Activated T-cell treated with anti-CD3 and anti-CD28 coated beads, Interleukin-2, amount 50 U/mL, for 1 hour (primary cell): Measurements from ENCODE around the gene GPM6B.

Experiments
- DNase-seq: peaks from one replicate; pipeline ENCODE4 v3.0.0-alpha.2; 2020

GPM6B gene

DNA sequence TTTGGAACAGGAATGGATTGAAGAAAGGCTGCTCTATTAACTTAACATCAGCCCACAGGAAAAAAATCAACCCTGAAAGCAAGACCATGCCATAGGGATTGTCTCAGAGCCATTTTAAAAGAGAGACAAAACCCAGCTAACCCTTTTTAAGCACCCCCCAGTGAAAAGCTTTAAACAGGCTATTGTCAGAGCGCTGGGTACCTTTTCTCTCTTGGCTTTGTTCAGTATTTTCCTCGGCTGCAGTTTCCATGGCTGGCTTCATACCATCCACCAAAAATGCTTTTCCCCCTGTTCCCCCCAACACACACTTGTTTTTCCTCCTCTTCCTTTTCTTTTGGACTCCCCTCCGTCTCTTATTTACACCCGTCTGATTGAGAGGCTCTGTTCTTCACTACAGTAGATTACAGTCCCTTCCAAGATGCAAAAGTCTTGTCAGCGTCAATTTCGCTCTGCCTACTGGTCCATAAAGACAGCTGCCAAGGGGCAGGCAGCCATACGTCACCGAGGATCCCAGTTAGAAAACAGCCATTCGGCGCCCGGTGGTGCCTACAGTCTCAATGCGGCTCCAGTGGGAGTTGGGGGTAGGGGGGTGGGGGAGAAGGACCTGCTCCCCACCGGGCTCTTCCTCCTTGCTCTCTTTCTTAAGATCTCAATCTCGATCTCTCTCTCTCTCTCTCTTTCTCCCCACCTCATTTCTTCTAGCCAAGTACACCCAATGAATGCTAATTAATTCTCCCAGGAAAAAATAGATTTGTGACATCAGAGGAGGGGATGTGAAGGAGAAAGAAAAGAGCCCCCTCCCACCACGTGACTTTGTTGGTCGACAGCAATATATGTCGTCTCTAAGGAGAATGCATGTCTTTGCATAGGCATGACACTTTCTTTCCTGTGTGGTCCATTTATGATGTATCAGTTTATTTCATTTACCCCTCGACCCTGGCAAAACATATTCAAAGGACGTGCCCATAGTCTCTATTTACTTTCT, at the start of gene GPM6B:
TSS of gene GPM6B (minus strand) at position 451 of the 985 bp plus-strand sequence. CDS start at position 262, 189 bp downstream.
- no peak for DNase-seq

- no peak for DNase-seq
Measured at GRCh38 chrX:13864264-13864663, 47.4 kb upstream of the GPM6B start.

- DNase-seq, result no peak
Measured at GRCh38 chrX:13863324-13863723, 46.4 kb upstream of the GPM6B start.

DNA sequence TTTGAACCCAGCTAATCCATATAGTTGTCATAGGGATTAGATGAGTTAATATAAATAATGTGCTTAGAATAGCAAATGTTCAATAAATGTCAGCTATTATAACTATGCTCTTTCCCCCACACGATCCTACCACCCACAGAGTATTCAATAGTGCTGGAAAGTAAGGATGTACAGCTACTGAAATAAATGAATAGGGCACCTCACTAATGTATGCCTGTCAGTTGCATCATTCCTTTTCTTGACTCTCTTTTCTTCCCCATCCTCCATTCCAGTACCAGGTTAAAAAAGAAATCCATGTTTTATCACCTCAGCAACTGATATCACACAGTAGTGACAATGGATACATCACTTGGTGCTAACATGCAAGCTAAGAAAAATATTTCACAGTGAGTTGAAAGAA, 42.8 kb upstream of the GPM6B start:
- no peak for DNase-seq

DNA sequence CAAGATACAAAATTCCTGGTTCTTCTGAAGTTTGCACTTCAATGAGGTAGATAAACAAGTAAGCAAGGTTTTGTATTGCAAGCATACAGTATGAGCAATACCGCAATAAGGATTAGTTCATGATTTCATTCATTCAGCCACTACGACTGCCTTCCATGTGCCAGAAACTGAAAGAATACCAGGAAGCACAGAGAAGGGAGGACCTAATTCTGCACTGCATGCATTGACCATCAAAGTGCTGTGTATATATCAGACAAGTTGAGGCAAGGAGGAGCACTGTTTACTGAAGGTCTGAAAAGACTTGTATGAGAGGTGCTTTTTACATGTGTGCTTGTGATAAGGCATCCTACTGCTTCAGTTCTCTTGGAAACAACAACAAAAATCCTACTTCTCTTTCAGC, 40.9 kb upstream of the GPM6B start:
- no peak for DNase-seq

- no peak for DNase-seq
Measured at GRCh38 chrX:13855689-13856450, 39.0 kb upstream of the GPM6B start.

DNA sequence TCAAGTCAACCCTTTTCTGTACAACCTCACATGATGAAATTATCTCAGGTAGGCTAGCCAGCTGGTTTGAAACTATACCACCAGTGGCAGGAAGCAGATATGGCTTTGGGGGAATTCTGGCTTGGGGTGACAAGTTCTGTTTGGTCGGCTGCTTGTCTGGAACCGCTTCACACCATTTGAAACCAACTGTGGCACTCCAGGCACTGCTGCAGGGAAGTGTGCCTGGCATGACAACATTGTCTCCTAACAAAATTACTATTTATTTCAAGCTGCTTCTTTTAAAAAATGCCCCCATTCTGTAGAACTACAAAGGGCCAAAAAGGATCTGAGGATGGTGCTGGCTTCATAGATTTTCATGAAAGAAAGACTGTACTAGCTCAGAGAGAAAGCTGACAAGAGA, 37.1 kb upstream of the GPM6B start:
- no peak for DNase-seq

- DNase-seq, result no peak
Measured at GRCh38 chrX:13852001-13852695, 35.3 kb upstream of the GPM6B start.

DNA sequence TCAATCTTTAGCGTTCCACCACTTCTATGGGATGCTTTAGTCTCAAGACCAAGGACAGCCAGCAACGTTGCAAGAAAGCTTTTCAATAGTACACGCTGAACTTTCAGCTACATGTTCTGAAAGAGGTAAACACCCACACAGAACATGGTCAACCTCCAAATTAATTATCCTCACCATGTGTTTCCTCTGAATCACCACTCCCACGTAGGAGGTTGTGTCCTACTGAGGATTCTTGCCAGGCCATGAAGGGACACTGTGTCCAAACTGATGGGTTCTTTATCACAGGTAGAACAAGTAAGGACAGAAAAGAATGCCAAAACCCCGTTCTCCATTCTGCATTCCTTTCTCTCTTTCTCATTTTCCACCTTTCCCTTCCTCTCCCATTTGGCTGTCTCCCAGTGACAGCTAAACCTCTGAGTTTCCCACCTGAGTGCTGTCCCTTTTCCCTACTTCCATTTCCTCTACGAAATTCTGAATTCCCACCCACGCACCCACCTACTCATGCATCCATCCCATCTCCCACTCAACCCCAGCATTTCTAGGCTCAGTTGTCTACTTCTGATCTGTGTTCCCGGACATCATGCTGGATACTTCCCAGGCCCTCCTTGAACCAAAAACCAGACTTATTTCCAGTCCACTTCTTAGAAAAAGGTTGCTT, 29.0 kb upstream of the GPM6B start:
- DNase-seq, result no peak

- DNase-seq, result no peak
Measured at GRCh38 chrX:13843150-13843721, 26.3 kb upstream of the GPM6B start.

- DNase-seq, result no peak
Measured at GRCh38 chrX:13840121-13840520, 23.2 kb upstream of the GPM6B start.

DNA sequence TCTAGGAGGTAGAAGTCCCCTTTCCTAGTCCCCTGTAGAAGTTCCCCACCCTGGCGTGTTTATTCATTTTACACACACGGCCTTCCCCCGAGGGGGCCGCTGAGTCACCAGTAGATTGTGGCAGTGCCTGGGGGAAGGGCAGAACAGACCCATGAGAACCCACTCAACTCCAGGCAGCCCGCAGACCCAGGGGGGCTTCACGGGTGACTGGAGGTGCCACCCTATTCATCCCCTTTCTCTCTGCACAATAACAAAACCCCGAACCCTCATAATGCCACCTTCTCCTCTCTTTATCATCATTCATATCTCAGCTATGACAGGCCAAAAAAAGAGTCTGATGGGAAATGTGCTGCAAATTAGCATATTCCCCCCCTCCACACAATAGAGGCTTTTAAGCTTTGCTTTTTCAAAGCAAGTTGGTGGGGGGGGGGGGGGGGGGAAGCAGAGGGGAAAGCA, 20.4 kb upstream of the GPM6B start:
- DNase-seq, result no peak

DNA sequence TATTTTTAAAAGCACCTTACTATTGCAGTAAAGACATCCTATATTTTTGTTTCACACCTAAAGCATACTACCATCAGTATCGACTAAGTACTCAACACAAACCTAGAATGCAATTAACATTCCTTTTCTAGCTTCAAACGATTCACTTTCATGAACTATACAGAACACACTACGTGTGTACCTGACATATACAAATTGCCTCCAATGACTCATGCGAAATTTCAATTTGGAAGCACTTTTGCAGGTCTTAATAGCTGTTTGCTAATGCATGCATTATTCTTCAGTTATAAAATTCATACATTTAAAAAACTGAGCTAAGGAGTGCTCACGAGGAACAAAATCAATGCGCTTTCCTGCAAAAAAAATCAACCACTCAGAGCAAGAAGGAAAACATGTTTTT, 19.7 kb upstream of the GPM6B start:
- no peak for DNase-seq

GRCh38 chrX:13835825-13836224, 18.9 kb upstream of the GPM6B start:
- DNase-seq, result no peak

- DNase-seq, result no peak
Measured at GRCh38 chrX:13834355-13834754, 17.5 kb upstream of the GPM6B start.

- DNase-seq, result no peak
Measured at GRCh38 chrX:13829983-13830382, 13.1 kb upstream of the GPM6B start.

DNA sequence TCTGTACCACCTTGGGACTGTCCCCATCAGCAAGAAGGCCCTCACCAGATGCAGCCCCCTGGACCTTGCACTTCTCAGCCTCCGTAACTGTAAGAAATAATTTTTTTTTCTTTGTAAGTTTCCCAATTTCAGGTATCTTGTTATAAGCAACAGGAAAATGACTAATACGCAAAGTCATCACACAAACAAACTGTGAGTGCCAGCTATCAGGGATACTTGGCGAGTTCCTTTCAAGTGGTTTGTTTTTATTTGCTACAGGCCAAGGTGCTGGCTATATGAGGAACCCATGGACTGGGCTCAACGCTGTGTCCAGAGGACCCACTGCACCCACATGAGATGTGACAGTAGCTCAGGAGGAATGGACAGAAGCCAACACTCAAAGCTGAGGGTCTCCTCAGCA, 11.5 kb upstream of the GPM6B start:
- DNase-seq, result no peak

DNA sequence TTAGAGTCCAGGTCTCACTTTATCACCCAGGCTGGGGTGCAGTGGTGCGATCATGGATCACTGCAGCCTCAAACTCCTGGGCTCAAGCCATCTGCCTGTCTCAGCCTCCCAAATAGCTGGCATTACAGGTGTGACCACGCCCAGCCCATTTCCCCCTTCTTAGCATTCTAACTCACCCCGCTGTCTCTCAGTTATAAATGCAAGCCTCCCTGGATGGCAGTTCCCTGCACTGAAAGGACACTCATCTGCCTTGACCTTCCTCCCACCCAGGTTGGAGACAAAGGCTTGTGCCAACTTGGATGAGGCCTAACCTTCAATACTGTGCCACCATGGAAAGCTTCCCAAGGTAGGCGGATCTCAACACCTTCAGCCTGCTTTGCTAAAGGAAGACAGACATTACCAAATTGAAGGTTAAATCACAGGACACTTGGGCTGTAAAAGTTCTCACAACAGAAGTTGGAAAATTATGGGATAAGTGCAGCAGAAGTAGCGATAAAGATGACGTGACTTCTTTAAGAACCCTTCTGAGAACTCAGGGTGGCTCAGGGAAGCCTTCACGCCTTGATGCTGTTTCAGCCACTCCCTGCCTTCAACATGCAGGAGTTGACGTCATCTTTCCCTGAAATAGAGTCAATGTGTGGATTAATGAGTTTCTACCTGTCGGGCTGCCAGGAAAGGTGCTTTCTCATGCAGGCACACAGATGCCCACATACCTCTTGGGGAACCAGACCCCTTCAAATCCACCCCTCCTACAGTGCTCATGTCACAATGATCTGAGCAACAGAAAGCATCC, 10.6 kb upstream of the GPM6B start:
- no peak for DNase-seq

- no peak for DNase-seq
Measured at GRCh38 chrX:13826770-13827169, 9.9 kb upstream of the GPM6B start.

- DNase-seq, result no peak
Measured at GRCh38 chrX:13825178-13825762, 8.4 kb upstream of the GPM6B start.

GRCh38 chrX:13824746-13825145, 7.9 kb upstream of the GPM6B start:
- DNase-seq, result no peak
